ENCODE results near the gene FABP3. TPM values are rescaled to one million over a fixed set of nuclear protein-coding genes. Genes with fewer than 3 reads are reported as not detected.
"Not testable (repeated sequence)": the region's sequence is repeated elsewhere in the genome, so short reads cannot be mapped to it uniquely, and the experiment has no call there.

FABP3 gene
- total RNA-seq, 3 donors from 2014 or later = not detected

DNA sequence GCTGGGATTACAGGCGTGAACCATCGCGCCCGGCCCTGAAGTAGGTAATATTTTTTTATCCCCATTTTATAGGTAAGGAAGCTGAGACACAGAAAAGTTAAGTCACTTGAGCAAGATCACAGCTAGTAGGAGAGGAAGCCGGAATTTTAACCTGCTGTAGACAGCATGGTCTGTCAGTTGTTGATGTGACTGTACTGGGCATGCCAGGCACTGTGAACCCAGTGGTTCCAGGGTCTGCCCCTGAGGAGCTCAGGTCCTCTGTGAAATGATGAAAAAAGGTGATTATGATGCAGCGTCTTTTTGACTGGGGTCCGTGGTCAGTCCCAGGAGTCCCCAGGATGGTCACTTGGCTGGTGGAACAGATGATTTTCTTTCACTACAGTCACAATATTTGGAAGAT is 16.7 kb upstream of the FABP3 start:
- Mint-ChIP-seq H3K4me1 (ENCODE audit: low read depth) (peaks cover 4% of the 10 kb centered on the region), H3K4me3 (no peak overlapping the region)

GRCh38 chr1:31387612-31388011 is 14.7 kb upstream of the FABP3 start:
- ATAC-seq (no peak), DNase-seq (no peak)
- H3K27me3 Mint-ChIP-seq (ENCODE audit: low read depth) = peaks cover 26% of the 10 kb centered on the region
- H3K4me1 Mint-ChIP-seq (ENCODE audit: low read depth) = no peaks in the 10 kb centered on the region
- no peaks in the 10 kb centered on the region for H3K36me3 Mint-ChIP-seq (ENCODE audit: insufficient read depth)
- no peaks in the 10 kb centered on the region for H3K9me3 Mint-ChIP-seq
- H3K4me3 Mint-ChIP-seq = no peak overlapping the region

More for the DNA sequence above, 16.7 kb upstream of the FABP3 start:
- DNase-seq (no peak), ATAC-seq (no peak)
- Mint-ChIP-seq H3K36me3 (ENCODE audit: insufficient read depth) (no peaks in the 10 kb centered on the region), H3K9me3 (no peaks in the 10 kb centered on the region), H3K27me3 (ENCODE audit: low read depth) (peaks cover 20% of the 10 kb centered on the region)

DNA sequence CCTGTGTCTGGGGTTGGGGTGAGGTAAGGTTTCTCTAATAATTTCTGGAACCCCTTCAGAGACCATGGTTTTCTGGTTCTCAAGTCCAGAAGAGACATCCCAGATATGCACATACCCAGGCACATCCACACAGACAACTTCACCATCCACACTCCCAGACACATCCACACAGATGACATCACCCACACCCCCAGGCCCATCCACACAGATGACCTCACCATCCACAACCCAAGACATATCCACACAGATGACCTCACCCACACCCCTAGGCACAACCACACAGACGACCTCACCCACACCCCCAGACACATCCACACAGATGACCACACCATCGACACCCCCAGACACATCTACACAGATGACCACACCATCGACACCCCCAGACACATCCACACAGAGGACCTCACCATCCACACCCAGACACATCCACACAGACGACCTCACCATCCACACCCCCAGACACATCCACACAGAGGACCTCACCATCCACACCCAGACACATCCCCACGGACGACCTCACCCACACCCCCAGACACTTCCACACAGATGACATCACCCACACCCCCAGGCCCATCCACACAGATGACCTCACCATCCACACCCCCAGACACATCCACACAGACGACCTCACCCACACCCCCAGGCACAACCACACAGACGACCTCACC is 13.8 kb upstream of the FABP3 start:
- not testable (repeated sequence) for H3K4me1 Mint-ChIP-seq (ENCODE audit: low read depth); H3K36me3 Mint-ChIP-seq (ENCODE audit: insufficient read depth); DNase-seq; H3K4me3 Mint-ChIP-seq; ATAC-seq; H3K9me3 Mint-ChIP-seq
- H3K27me3 Mint-ChIP-seq (ENCODE audit: low read depth) = peaks cover 33% of the 10 kb centered on the region

DNA sequence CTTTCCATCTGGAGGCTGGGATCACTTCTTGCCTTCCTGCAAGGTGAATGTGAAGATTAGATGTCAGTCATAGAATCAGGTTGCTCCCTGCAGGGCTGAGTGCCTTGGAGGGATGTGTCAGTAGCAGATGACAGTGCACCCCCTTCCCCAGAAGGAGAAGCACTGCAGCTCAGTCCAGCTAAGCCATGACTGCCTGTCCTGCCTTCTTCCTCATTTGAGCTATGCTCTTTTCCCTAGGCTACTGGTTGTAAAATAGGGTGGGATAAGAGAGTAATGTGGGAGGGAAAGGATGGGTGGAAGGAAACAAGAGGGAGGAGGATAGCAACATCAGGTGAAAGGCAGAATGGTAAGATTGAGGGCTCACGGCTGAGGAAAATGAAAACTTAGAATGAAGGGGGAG is 11.1 kb upstream of the FABP3 start:
- no peak for DNase-seq
- Mint-ChIP-seq H3K36me3 (ENCODE audit: insufficient read depth) (no peaks in the 10 kb centered on the region), H3K4me3 (no peak overlapping the region), H3K27me3 (ENCODE audit: low read depth) (peaks cover 37% of the 10 kb centered on the region), H3K9me3 (no peaks in the 10 kb centered on the region), H3K4me1 (ENCODE audit: low read depth) (no peaks in the 10 kb centered on the region)
- no peak for ATAC-seq

DNA sequence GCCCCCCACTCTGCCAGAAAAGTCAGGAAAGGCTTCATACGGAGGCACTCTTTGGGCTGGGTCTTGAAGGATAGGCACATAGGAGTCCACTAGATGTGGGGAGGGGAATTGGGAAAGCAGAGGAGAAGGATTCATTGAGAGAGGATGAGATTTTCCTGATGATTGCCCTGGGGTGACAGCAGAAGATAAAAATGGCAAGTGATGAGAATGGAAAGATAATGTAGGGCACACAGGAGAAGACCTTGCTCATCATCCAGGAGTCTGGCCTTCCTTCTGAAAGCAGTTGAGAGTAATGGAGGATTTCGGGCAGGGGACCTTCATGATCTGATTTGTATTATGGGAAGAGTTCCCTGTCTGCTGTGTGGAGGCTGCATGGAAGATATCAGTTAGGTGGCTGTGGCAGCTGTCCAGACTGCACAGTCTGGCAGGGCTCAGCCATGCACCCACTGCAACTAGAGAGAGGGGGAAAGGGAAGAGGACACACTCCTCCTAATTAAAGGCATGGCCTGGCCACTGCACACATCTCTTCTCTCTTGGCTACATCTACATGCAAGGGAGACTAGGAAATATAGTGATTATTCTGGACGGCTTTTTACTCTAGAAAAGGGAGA is 9.6 kb upstream of the FABP3 start:
- Mint-ChIP-seq H3K4me3 (no peak overlapping the region), H3K36me3 (ENCODE audit: insufficient read depth) (no peaks in the 10 kb centered on the region), H3K9me3 (no peaks in the 10 kb centered on the region), H3K27me3 (ENCODE audit: low read depth) (peaks cover 33% of the 10 kb centered on the region), H3K4me1 (ENCODE audit: low read depth) (no peaks in the 10 kb centered on the region)
- no peak for ATAC-seq
- no peak for DNase-seq

GRCh38 chr1:31381394-31382294 is 8.8 kb upstream of the FABP3 start:
- Mint-ChIP-seq H3K27me3 (ENCODE audit: low read depth) (peaks cover 27% of the 10 kb centered on the region), H3K4me3 (no peak overlapping the region), H3K9me3 (no peaks in the 10 kb centered on the region), H3K36me3 (ENCODE audit: insufficient read depth) (no peaks in the 10 kb centered on the region), H3K4me1 (ENCODE audit: low read depth) (no peaks in the 10 kb centered on the region)
- no peak for ATAC-seq
- no peak for DNase-seq

DNA sequence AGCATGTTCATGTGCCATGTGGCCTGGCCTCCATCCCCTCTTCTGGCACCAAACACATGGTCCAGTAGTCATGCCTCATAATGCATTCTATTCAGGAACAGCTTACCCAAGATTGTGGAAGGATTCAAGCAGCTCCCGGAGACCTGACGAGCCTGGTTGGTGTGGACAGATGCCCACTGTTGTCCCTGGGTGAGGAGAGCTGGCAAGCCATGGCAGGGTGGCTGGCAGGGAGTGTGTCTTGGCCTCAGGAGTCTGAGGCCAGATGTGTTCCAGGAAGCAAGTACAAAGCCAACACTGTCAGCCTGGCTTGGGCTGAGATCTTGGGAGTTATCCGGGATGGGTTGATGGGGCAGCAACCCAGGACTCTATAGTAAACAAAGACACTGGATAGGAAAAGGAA is 7.3 kb upstream of the FABP3 start:
- H3K4me3 Mint-ChIP-seq = no peak overlapping the region
- no peaks in the 10 kb centered on the region for H3K4me1 Mint-ChIP-seq (ENCODE audit: low read depth)
- ATAC-seq = no peak
- no peaks in the 10 kb centered on the region for H3K9me3 Mint-ChIP-seq
- no peaks in the 10 kb centered on the region for H3K36me3 Mint-ChIP-seq (ENCODE audit: insufficient read depth)
- no peak for DNase-seq
- H3K27me3 Mint-ChIP-seq (ENCODE audit: low read depth) = peaks cover 18% of the 10 kb centered on the region

DNA sequence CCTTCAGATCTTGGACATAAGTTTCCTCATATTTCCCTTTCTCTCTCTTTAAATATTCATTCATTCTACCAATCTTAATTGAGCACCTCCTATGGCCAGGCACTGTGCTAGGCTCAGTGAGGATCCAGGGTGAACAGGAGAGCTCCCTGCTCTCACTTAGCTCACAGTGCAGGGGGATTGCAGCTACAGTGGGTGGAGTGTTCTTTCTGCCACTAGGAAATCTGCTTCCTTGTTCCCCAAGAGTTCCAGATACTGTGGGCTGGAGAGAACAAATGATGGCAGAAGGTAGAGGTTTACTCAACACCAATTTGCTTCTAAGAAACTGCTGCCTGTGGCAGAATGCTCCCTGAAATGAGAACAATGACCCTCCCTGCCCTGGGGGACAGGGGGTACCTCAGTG is 5.1 kb upstream of the FABP3 start:
- no peaks in the 10 kb centered on the region for H3K9me3 Mint-ChIP-seq
- no peak for ATAC-seq
- no peaks in the 10 kb centered on the region for H3K36me3 Mint-ChIP-seq (ENCODE audit: insufficient read depth)
- H3K4me1 Mint-ChIP-seq (ENCODE audit: low read depth) = peaks cover 7% of the 10 kb centered on the region
- peaks cover 12% of the 10 kb centered on the region for H3K27me3 Mint-ChIP-seq (ENCODE audit: low read depth)
- DNase-seq = no peak
- H3K4me3 Mint-ChIP-seq = no peak overlapping the region

DNA sequence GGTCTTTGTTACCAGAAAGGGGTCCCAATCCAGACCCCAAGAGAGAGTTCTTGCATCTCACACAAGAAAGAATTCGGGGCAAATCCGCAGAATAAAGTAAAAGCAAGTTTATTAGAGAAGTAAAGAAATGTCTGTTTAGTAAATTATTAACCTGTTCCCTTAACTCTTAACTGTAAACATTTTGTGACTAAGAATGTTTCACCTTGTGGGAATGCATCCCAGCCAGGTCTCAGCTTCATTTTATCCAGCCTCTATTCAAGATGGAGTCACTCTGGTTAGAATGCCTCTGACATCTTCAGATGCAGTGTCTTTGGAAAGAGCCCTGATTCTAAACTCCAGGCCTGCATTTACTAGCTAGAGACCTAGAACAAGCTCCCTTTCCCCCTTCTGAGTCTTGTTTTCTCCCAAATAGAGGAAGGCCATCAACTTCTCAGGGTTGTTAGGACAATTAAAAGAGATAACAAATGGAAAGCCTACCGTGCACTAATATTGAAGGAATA is 4.5 kb upstream of the FABP3 start:
- no peak for ATAC-seq
- peaks cover 10% of the 10 kb centered on the region for H3K27me3 Mint-ChIP-seq (ENCODE audit: low read depth)
- H3K4me1 Mint-ChIP-seq (ENCODE audit: low read depth) = peaks cover 11% of the 10 kb centered on the region
- no peaks in the 10 kb centered on the region for H3K9me3 Mint-ChIP-seq
- no peaks in the 10 kb centered on the region for H3K36me3 Mint-ChIP-seq (ENCODE audit: insufficient read depth)
- no peak overlapping the region for H3K4me3 Mint-ChIP-seq
- no peak for DNase-seq

DNA sequence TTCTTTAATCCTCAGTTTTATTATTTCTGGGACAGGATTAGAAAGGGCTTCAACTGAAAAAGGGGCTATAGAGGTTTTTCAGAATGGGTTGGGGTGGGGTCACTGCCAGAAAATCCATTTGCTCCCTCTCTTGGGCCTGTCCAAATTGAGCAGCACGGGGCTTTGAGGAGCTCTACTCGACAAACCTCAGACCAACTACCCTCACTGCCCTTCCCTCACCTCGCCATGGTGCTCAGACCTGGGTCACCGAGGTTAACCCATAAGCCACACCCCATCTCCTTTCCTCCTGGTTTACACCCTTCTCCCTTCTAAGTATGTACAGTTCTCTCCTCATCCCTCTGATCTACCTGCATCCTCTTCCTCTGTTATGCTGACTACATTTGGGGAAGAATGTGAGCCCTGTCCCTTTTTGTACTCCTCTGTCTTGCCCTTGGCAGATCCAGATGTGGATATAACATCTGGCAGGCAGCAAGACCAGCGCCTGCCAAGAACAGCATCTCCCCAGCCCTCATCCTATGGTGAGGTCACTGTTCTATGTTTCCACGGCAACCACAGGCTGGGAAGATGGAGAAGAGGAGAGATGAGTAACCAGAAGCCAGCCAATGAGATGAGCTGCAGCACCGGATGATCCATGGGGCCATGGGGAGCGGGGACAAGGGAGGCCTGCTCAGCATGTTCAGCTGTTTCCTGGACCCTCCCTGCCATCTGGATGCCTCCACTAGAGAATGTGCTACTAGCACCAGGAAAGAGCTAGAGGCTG is 3.7 kb upstream of the FABP3 start:
- ATAC-seq = no peak
- Mint-ChIP-seq H3K9me3 (no peaks in the 10 kb centered on the region), H3K27me3 (ENCODE audit: low read depth) (peaks cover 4% of the 10 kb centered on the region), H3K36me3 (ENCODE audit: insufficient read depth) (no peaks in the 10 kb centered on the region), H3K4me3 (no peak overlapping the region), H3K4me1 (ENCODE audit: low read depth) (peaks cover 13% of the 10 kb centered on the region)
- no peak for DNase-seq

DNA sequence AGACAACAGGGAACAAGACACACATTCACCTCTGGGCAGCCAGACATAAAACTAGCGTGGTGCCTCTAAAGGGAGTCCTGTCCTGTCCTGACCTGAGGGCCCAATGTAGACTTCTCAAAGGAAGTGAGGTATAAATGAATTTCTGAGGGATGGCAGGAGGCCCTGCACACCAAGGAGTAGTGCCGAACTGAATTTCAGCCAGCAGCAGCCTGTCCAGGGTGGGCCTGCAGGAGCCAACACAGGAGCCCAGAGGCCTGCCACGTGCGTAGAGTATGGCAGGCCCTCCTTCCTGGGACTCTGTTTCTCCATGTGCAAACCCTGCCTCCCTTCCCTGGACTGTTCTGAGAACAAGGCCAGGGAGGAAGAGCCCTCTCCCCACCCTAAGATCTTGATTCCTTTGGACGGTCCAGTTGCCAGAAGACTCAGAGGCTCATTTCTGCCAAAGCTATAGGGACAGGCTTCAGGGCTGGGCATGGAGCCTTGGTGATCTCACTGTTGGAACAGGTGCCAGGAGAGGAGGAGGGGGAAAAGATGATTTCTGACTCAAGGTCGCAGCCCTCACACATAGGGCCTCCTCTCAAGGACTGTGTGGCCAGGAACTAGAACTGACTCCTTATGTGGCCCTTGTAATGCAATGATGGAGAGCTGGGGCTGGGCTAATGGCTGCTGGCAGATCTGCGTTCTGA is 1.8 kb upstream of the FABP3 start:
- DNase-seq (no peak), ATAC-seq (no peak)
- Mint-ChIP-seq H3K36me3 (ENCODE audit: insufficient read depth) (no peaks in the 10 kb centered on the region), H3K4me1 (ENCODE audit: low read depth) (peaks cover 13% of the 10 kb centered on the region), H3K4me3 (no peak overlapping the region), H3K27me3 (ENCODE audit: low read depth) (no peaks in the 10 kb centered on the region), H3K9me3 (no peaks in the 10 kb centered on the region)

GRCh38 chr1:31373897-31374486 is 1.1 kb upstream of the FABP3 start:
- peak overlapping the region; percentile 76 for H3K4me3 Mint-ChIP-seq

DNA sequence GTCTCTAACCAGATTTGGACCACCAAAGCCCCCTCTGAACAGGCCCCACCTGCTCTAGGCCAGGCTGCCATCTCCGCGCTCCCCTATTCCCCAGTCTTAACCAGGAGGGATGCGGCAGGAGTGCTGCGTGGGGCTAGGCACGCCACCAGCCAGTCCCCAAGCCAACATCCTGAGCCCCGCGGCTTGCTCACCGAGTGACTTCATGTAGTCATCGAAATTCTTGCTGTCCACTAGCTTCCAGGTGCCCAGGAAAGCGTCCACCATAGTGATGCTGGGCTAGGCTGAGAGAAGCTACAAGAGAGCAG is 173 bp downstream of the FABP3 start:
- Mint-ChIP-seq H3K9me3 (no peaks in the 10 kb centered on the region), H3K36me3 (ENCODE audit: insufficient read depth) (no peaks in the 10 kb centered on the region), H3K4me1 (ENCODE audit: low read depth) (peaks cover 13% of the 10 kb centered on the region), H3K4me3 (peak overlapping the region; percentile 39), H3K27me3 (ENCODE audit: low read depth) (no peaks in the 10 kb centered on the region)
- no peak for ATAC-seq
- no peak for DNase-seq

More at GRCh38 chr1:31373897-31374486, 1.1 kb upstream of the FABP3 start:
- DNase-seq = no peak
- Mint-ChIP-seq H3K9me3 (no peaks in the 10 kb centered on the region), H3K4me1 (ENCODE audit: low read depth) (peaks cover 13% of the 10 kb centered on the region), H3K27me3 (ENCODE audit: low read depth) (no peaks in the 10 kb centered on the region), H3K36me3 (ENCODE audit: insufficient read depth) (no peaks in the 10 kb centered on the region)
- peak in 1 of 2 donors; percentile 51 for ATAC-seq
